GM19455 (cell line): ENCODE results near the gene NEK4.

Source experiments
- ATAC-seq: cut with Tn5 transposase; IDR thresholded peaks from one replicate; pipeline ENCODE4 v1.9.1; 2021; ENCODE audit not compliant: unreplicated experiment

NEK4 gene

GRCh38 chr3:52793702-52794611 lies 23.2 kb upstream of the NEK4 start:
- no peak for ATAC-seq

- no peak for ATAC-seq
These were observed 22.4 kb upstream of the NEK4 start for GRCh38 chr3:52792961-52793695.

- ATAC-seq = no peak
These were observed 21.7 kb upstream of the NEK4 start for GRCh38 chr3:52792413-52792812.

- no peak for ATAC-seq
These were observed 21.2 kb upstream of the NEK4 start for GRCh38 chr3:52791928-52792327.

DNA sequence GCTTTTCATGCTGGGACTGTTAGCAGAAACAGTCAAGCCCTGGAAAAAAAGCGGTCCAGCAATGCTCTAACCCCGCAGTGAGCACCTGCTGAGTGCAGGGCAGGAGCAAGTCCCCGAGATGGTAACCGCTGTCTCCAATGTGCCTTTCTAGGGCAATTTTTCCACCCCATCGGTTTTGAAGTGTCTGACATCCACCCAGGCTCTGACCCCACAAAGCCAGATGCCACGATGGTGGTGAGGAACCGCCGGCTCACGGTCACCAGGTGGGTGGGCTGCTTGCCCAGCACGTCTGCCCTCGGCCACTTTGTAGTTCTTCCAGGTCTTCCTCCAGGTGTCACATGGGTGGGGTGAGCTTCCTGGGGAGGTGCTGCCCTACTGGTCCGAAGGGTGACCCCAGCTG lies 20.6 kb upstream of the NEK4 start:
- ATAC-seq = no peak

DNA sequence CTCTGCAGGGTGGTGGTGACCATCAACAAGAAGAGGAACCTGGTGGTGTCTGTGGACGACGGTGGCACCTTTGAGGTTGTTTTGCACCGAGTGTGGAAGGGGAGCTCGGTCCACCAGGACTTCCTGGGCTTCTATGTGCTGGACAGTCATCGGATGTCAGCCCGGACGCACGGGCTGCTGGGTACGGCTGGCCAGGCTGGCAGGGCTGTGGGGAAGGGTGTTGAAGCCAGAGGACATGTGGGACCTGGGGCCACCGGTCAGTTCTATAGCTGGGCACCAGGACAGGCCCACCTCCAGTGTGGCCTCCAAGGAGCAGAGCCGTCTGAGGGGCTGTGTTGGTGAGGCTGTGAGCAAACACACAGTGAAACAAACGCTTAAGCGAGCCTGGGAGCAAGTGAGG lies 20.0 kb upstream of the NEK4 start:
- ATAC-seq = no peak

DNA sequence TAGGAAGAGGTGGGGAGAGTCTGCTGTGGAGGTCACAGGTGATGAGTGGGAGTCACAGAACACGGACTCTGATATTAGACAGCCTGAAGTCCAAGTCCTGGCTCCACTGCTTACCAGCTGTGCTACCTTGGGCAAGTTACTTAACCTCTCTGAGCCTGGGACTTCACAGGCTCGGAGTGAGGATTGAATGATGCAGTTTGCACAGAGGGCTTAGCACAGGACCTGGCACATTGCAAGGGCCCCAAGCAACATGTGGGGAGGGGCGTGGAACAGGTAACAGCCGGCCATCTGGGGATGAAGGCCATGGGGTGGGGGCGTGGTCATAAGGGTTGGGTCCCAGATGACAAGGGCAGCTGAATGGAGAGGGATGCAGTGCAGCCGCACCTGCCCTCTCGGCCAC lies 19.6 kb upstream of the NEK4 start:
- ATAC-seq = no peak

GRCh38 chr3:52789746-52790040 lies 19.0 kb upstream of the NEK4 start:
- no peak for ATAC-seq

- ATAC-seq = no peak
These were observed 18.4 kb upstream of the NEK4 start for GRCh38 chr3:52788890-52789745.

GRCh38 chr3:52787672-52788625 lies 17.2 kb upstream of the NEK4 start:
- no peak for ATAC-seq

DNA sequence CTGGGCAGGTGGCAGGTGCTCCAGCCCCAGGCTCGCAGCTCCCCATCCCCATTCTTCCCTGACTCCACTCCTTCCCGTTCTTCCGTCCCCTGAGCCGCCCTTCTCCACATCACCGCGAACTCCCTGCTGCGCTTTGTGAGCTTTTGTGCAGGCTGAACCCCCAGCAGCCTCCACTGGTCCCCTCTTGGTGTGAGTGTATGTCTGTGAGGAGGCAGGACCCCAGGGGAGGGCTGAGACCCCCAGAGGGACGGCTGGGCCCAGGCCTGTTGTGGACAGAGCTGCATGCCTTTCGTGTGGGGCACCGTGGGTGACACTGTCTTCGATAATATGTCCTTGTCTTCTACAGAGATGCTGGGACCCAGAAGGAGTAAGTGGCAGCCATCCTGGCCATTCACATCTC lies 16.5 kb upstream of the NEK4 start:
- ATAC-seq = no peak

- no peak for ATAC-seq
These were observed 15.8 kb upstream of the NEK4 start for GRCh38 chr3:52786330-52787215.

- ATAC-seq = no peak
These were observed 14.3 kb upstream of the NEK4 start for GRCh38 chr3:52784931-52785590.

GRCh38 chr3:52784021-52784621 lies 13.4 kb upstream of the NEK4 start:
- ATAC-seq = no peak

- no peak for ATAC-seq
These were observed 12.4 kb upstream of the NEK4 start for GRCh38 chr3:52783211-52783555.

DNA sequence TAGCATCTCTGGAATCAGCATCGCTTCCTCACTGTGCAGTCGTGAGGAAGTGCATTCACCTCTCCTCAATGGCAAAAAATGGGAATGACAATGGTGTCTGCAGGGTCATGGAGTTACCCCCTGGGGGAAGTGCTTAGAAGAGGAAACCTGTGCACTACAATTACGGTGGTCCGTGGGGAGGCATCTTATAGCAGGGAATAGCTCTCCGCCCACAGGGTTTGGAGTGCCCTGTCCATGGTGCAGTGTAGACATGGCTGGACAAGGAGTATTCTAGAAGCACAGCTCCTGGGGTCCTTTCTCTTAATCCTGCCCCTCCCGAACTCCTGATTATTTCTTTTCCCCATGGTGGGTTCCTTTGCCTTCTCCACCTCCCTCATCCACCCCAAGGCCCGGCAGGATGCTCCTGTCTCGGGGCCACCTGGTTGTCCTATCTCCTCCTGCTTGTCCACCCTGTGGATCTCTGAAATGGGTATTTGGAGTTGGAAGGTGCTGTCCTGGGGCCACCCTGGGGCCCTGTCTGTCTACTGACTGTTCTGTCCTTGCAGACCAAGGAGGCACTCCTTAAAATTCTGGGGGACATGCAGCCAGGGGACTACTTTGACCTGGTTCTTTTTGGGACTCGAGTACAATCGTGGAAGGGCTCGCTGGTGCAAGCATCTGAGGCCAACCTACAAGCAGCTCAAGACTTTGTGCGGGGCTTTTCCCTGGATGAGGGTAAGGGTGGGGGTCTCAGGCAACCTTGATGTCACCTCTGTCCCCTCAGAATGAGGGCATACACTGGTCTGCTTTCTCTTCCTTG lies 11.9 kb upstream of the NEK4 start:
- ATAC-seq = no peak

GRCh38 chr3:52781741-52782140 lies 11.0 kb upstream of the NEK4 start:
- no peak for ATAC-seq
